Retinal pigment epithelial cell (primary cell): Measurements from ENCODE around the gene BCAS4.
"Not testable (repeated sequence)": the region's sequence is repeated elsewhere in the genome, so short reads cannot be mapped to it uniquely, and the experiment has no call there.

Experiments
- DNase-seq: peaks from one replicate; pipeline ENCODE4 v3.0.0-alpha.2; 2010; ENCODE audit warnings: low read depth
- H3K4me3 ChIP-seq: 2 replicates; pipeline ENCODE4 v1.5.1; 2011; ENCODE audit warnings: mild to moderate bottlenecking, low read length, control low read depth, moderate library complexity
- CTCF ChIP-seq: conservative IDR thresholded peaks from 2 replicates; pipeline ENCODE4 v1.5.1; 2011; ENCODE audit warnings: low read depth, low read length, control low read depth, inconsistent platforms

Gene BCAS4

DNA sequence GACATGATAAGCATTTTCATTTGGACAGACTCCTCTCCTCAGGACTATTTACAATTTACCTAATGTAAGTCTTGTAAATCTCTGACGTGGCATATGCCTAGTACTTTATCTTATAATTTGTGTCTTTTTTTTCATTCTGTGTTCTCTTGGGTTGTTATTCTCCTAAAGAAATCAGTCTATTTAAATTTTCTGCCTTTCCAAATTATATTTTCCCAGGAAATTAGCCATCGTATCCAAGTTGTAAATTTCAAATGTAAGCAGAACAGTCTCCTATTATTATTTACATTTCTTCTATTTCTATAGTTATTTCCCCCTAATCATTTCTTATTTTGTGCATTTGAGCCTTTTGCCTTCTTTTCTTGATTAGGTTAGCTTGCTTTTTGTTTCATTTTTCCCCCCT lies 17.5 kb upstream of the BCAS4 start:
- H3K4me3 ChIP-seq = no peak overlapping the region
- DNase-seq = no peak
- no peak for TF ChIP-seq CTCF

- H3K4me3 ChIP-seq, DNase-seq: not testable (repeated sequence)
Measured at GRCh38 chr20:50778994-50779393, 15.9 kb upstream of the BCAS4 start.

GRCh38 chr20:50783390-50783789 lies 11.5 kb upstream of the BCAS4 start:
- TF ChIP-seq CTCF = no peak
- no peak for DNase-seq
- no peak overlapping the region for H3K4me3 ChIP-seq

- H3K4me3 ChIP-seq = no peak overlapping the region
- no peak for DNase-seq
- no peak for TF ChIP-seq CTCF
Measured at GRCh38 chr20:50783903-50784302, 11.0 kb upstream of the BCAS4 start.

DNA sequence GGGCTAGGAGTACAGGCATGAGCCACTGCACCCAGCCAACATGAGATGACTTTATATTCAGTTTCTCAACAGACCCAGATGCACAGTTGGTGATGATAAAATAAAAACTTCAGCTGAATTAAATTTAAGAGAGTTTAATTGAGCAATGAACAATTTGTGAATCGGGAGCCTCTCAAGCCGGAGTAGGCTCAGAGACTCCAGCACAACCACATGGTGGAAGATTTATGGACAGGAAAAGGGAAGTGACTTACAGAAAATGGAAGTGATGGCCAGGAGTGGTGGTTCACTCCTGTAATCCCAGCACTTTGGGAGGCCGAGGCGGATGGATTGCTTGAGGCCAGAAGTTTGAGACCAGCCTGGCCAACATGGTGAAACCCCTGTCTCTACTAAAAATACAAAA lies 10.4 kb upstream of the BCAS4 start:
- no peak for DNase-seq
- no peak overlapping the region for H3K4me3 ChIP-seq
- no peak for TF ChIP-seq CTCF

GRCh38 chr20:50786703-50787102 lies 8.2 kb upstream of the BCAS4 start:
- DNase-seq = no peak
- no peak overlapping the region for H3K4me3 ChIP-seq
- no peak for TF ChIP-seq CTCF

DNA sequence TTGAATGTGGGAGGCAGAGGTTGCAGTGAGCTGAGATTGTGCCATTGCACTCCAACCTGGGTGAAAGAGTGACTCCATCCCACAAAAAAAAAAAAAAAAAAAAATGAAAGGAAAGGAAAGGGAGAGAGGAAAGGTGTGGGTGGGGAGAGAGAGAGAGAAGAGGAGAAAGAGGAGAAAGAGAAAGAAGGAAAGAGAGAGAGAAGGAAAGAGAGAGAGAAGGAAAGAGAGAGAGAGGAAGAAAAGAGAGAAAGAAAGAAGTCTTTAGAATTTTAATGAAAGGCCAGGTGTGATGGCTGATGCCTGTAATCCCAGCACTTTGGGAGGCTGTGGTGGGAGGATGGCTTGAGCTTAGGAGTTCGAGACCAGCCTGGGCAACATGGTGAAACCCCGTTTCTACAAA lies 7.7 kb upstream of the BCAS4 start:
- no peak overlapping the region for H3K4me3 ChIP-seq
- no peak for TF ChIP-seq CTCF
- DNase-seq = no peak
